LHCN-M2 (cell line): Measurements from ENCODE around the gene LSM8. TPM values are rescaled to one million over a fixed set of nuclear protein-coding genes. Genes with fewer than 3 reads are reported as not detected.
"Not testable (repeated sequence)": the region's sequence is repeated elsewhere in the genome, so short reads cannot be mapped to it uniquely, and the experiment has no call there.

Experiments
- DNase-seq: peaks from one replicate; pipeline ENCODE4 v3.0.0-alpha.2; 2012; ENCODE audit warnings: low read depth
- polyA plus RNA-seq: library from polyadenylated mRNA; unstranded; fragments of >200 nt; gene quantifications from one replicate; pipeline ENCODE4 v1.2.1, GENCODE V29; 2012; ENCODE audit warnings: missing spikeins
- total RNA-seq: library from RNA; depleted of rRNA; stranded (reverse); fragments of >200 nt; gene quantifications from 2 replicates; pipeline ENCODE4 v1.2.3, GENCODE V29; 2014; rRNA removed

Gene LSM8
- 43.9 and 71.4 TPM in 2 replicates for total RNA-seq
- polyA plus RNA-seq = 31.4 TPM

GRCh38 chr7:118183786-118184564 lies at the start of gene LSM8:
Gene LSM8 (plus strand): TSS chr7:118184164. CDS start chr7:118184224, 60 bp downstream.
- DNase-seq = peak; percentile 99

- not testable (repeated sequence) for DNase-seq
Observed at GRCh38 chr7:118134420-118134819, 49.5 kb upstream of the LSM8 start.

- no peak for DNase-seq
Observed at GRCh38 chr7:118140468-118140867, 43.5 kb upstream of the LSM8 start.

GRCh38 chr7:118142012-118142411 lies 42.0 kb upstream of the LSM8 start:
- no peak for DNase-seq

- DNase-seq = no peak
Observed at GRCh38 chr7:118148930-118149329, 35.0 kb upstream of the LSM8 start.

- DNase-seq = no peak
Observed at GRCh38 chr7:118149394-118149793, 34.6 kb upstream of the LSM8 start.

GRCh38 chr7:118151671-118152070 lies 32.3 kb upstream of the LSM8 start:
- DNase-seq = no peak

- DNase-seq = peak; percentile 3
Observed at GRCh38 chr7:118152149-118152548, 31.8 kb upstream of the LSM8 start.

- no peak for DNase-seq
Observed at GRCh38 chr7:118152654-118153053, 31.3 kb upstream of the LSM8 start.

- DNase-seq = peak; percentile 39
Observed at GRCh38 chr7:118153551-118154177, 30.3 kb upstream of the LSM8 start.

- peak; percentile 31 for DNase-seq
Observed at GRCh38 chr7:118158766-118159165, 25.2 kb upstream of the LSM8 start.

GRCh38 chr7:118169146-118169545 lies 14.8 kb upstream of the LSM8 start:
- peak; percentile 10 for DNase-seq

GRCh38 chr7:118175740-118176139 lies 8.2 kb upstream of the LSM8 start:
- no peak for DNase-seq

GRCh38 chr7:118179191-118179590 lies 4.8 kb upstream of the LSM8 start:
- DNase-seq = no peak

- peak; percentile 6 for DNase-seq
Observed at GRCh38 chr7:118182593-118183427, 1.2 kb upstream of the LSM8 start.

- DNase-seq = no peak
Observed at GRCh38 chr7:118183428-118183785, 557 bp upstream of the LSM8 start.

- peak; percentile 19 for DNase-seq
Observed at GRCh38 chr7:118184565-118184940, 589 bp downstream of the LSM8 start.

- DNase-seq = peak; percentile 5
Observed at GRCh38 chr7:118185163-118185860, 1.3 kb downstream of the LSM8 start.

- DNase-seq = peak; percentile 18
Observed at GRCh38 chr7:118186501-118186900, 2.5 kb downstream of the LSM8 start.

GRCh38 chr7:118194571-118194970 lies 10.6 kb downstream of the LSM8 start:
- DNase-seq = no peak

GRCh38 chr7:118195837-118196474 lies 12.0 kb downstream of the LSM8 start:
- peak; percentile 68 for DNase-seq
